HCT116 (cell line): Measurements from ENCODE around the gene LAMC2. TPM values are rescaled to one million over a fixed set of nuclear protein-coding genes. Genes with fewer than 3 reads are reported as not detected.

Source experiments
- ATAC-seq: fragments of 200-7000 bp; cut with Tn5 transposase; 2 replicates; pipeline ENCODE4 v1.9.1; 2020; ENCODE audit warnings: mild to moderate bottlenecking, moderate library complexity
- BruUV-seq: library from RNA; stranded (reverse); fragments of 400-500 nt; replicated peaks from 2 replicates; lab custom pipeline; 2021; lab: Mats Ljungman, UMichigan
- CTCF ChIA-PET: fragments of 300-600 bp; sonication (Branson Sonifier 250); formaldehyde crosslinking; loops from one replicate; lab custom pipeline; 2021; ENCODE audit warnings: antibody characterized with exemption; lab: Charles Lee
- POLR2A ChIA-PET: fragments of 300-600, 350-600 bp; sonication (Branson Sonifier 250); formaldehyde crosslinking; loops from one replicate; lab custom pipeline; 2021; ENCODE audit warnings: antibody characterized with exemption; lab: Charles Lee
- RAD21 ChIA-PET, 2 experiments: fragments of 300-600 bp; sonication (Branson Sonifier 250); formaldehyde crosslinking; loops; one replicate each; lab custom pipeline; 2023; ENCODE audit warnings: low total read pairs in 2 of 2; ENCODE audit not compliant: uncharacterized antibody in 2 of 2, unreplicated experiment in 2 of 2, low non-redundant PET in 1 of 2; lab: Charles Lee
- DNase-seq: peaks from one replicate; pipeline ENCODE4 v3.0.0-alpha.2; 2010; ENCODE audit warnings: low read depth, low spot score
- H2AFZ ChIP-seq: fragments of 200-600 bp; shearing (Covaris generic), sonication (generic); 2 replicates; pipeline ENCODE4 v1.6.1; 2017; ENCODE audit warnings: low read depth, mixed run types, mixed read lengths, antibody characterized with exemption, low read length; ENCODE audit not compliant: poor library complexity, severe bottlenecking
- H3K27ac ChIP-seq: 2 replicates; pipeline ENCODE4 v1.5.1; 2012; ENCODE audit warnings: low read depth, low read length
- H3K27me3 ChIP-seq: fragments of 200-600 bp; sonication (generic); 2 replicates; pipeline ENCODE4 v1.6.1; 2016; ENCODE audit warnings: mixed run types, low read length, mixed read lengths; ENCODE audit not compliant: insufficient read depth
- H3K36me3 ChIP-seq, 2 experiments: fragments of 200-500 bp in 1 of 2; fragments of 200-600 bp in 1 of 2; sonication (Bioruptor generic) in 1 of 2; sonication (generic) in 1 of 2; 2 replicates each; pipeline versions ENCODE4 v1.5.1 to v1.6.1; 2014 to 2016; ENCODE audit warnings: low read length in 2 of 2, inconsistent platforms in 1 of 2, mixed read lengths in 1 of 2, mixed run types in 1 of 2; ENCODE audit not compliant: insufficient read depth in 2 of 2, control insufficient read depth in 1 of 2
- H3K4me1 ChIP-seq, 2 experiments: fragments of 200-600 bp in 1 of 2; sonication (generic) in 1 of 2; 2 replicates each; pipeline versions ENCODE4 v1.5.1 to v1.6.1; 2012 to 2017; ENCODE audit warnings: low read length in 2 of 2, inconsistent platforms in 1 of 2, mild to moderate bottlenecking in 1 of 2, mixed read lengths in 1 of 2, mixed run types in 1 of 2, moderate library complexity in 1 of 2; ENCODE audit not compliant: insufficient read depth in 2 of 2, control insufficient read depth in 1 of 2
- H3K4me2 ChIP-seq: fragments of 200-600 bp; sonication (generic); 2 replicates; pipeline ENCODE4 v1.6.1; 2017; ENCODE audit warnings: mixed run types, low read length, mixed read lengths
- H3K4me3 ChIP-seq, 2 experiments: fragments of 200-600 bp in 1 of 2; sonication (generic) in 1 of 2; replicated peaks in 1 of 2; 2 replicates each; pipeline ENCODE4 v1.5.1; 2011 to 2016; ENCODE audit warnings: low read length in 2 of 2, control low read depth in 1 of 2, low read depth in 1 of 2, mild to moderate bottlenecking in 1 of 2, mixed read lengths in 1 of 2, mixed run types in 1 of 2
- H3K79me2 ChIP-seq: fragments of 200-600 bp; sonication (generic); 2 replicates; pipeline ENCODE4 v1.6.1; 2017; ENCODE audit warnings: mild to moderate bottlenecking, mixed run types, low read length, moderate library complexity, mixed read lengths; ENCODE audit not compliant: insufficient read depth
- H3K9ac ChIP-seq: fragments of 200-600 bp; sonication (generic); 2 replicates; pipeline ENCODE4 v1.6.1; 2016; ENCODE audit warnings: low read length, mixed read lengths
- H3K9me2 ChIP-seq: fragments of 200-600 bp; sonication (generic), shearing (Covaris generic); 2 replicates; pipeline ENCODE4 v1.6.1; 2017; ENCODE audit warnings: mixed run types, mild to moderate bottlenecking, moderate library complexity; ENCODE audit not compliant: insufficient read depth
- H3K9me3 ChIP-seq, 2 experiments: fragments of 200-500 bp in 1 of 2; fragments of 200-600 bp in 1 of 2; sonication (Bioruptor generic) in 1 of 2; sonication (generic) in 1 of 2; 2 replicates each; pipeline ENCODE4 v1.6.1; 2014 to 2017; ENCODE audit warnings: low read length in 2 of 2, mixed read lengths in 2 of 2, inconsistent platforms in 1 of 2, low read depth in 1 of 2, mild to moderate bottlenecking in 1 of 2, mixed run types in 1 of 2, moderate library complexity in 1 of 2; ENCODE audit not compliant: control insufficient read depth in 1 of 2, insufficient read depth in 1 of 2
- H4K20me1 ChIP-seq: fragments of 200-600 bp; sonication (generic), shearing (Covaris generic); 2 replicates; pipeline ENCODE4 v1.6.1; 2017; ENCODE audit warnings: mixed run types, mild to moderate bottlenecking, moderate library complexity; ENCODE audit not compliant: insufficient read depth
- CBX3 ChIP-seq: IDR thresholded peaks from 2 replicates; pipeline ENCODE4 v1.6.1; 2012; ENCODE audit warnings: low read depth
- CTCF ChIP-seq, 3 experiments: fragments of 200-600 bp in 1 of 3; sonication (generic) in 1 of 3; IDR thresholded peaks in 2 of 3; conservative IDR thresholded peaks in 1 of 3; 2 replicates each; pipeline ENCODE4 v1.5.1; 2012 to 2017; ENCODE audit warnings: low read depth in 2 of 3, low read length in 2 of 3, antibody characterized with exemption in 1 of 3, borderline replicate concordance in 1 of 3, control low read depth in 1 of 3, mild to moderate bottlenecking in 1 of 3, mixed read lengths in 1 of 3, mixed run types in 1 of 3, moderate library complexity in 1 of 3; ENCODE audit not compliant: insufficient read depth in 1 of 3
- EGR1 ChIP-seq: IDR thresholded peaks from 2 replicates; pipeline ENCODE4 v1.6.1; 2012; ENCODE audit warnings: low read depth
- ELF1 ChIP-seq: IDR thresholded peaks from 2 replicates; pipeline ENCODE4 v1.6.1; 2012; ENCODE audit warnings: low read depth, borderline replicate concordance
- EZH2 ChIP-seq: fragments of 200-600 bp; sonication (generic); IDR thresholded peaks from 2 replicates; pipeline ENCODE4 v1.6.1; 2017; ENCODE audit warnings: antibody characterized with exemption, mixed run types
- EZH2phosphoT487 ChIP-seq: fragments of 200-600 bp; IDR thresholded peaks from 2 replicates; pipeline ENCODE4 v1.6.1; 2018; ENCODE audit warnings: antibody characterized with exemption, borderline replicate concordance
- FOSL1 ChIP-seq: IDR thresholded peaks from 2 replicates; pipeline ENCODE4 v1.6.1; 2012; ENCODE audit warnings: low read depth
- JUND ChIP-seq: IDR thresholded peaks from 2 replicates; pipeline ENCODE4 v1.6.1; 2012
- MAX ChIP-seq: IDR thresholded peaks from 2 replicates; pipeline ENCODE4 v1.6.1; 2012
- SRF ChIP-seq: IDR thresholded peaks from 2 replicates; pipeline ENCODE4 v1.6.1; 2012; ENCODE audit warnings: low read depth
- TCF7L2 ChIP-seq: IDR thresholded peaks from 2 replicates; pipeline ENCODE4 v1.7.0; 2011; ENCODE audit warnings: borderline replicate concordance, inconsistent platforms; ENCODE audit not compliant: insufficient read depth, insufficient read length; ENCODE audit errors: extremely low read depth
- YY1 ChIP-seq: IDR thresholded peaks from 2 replicates; pipeline ENCODE4 v1.6.1; 2011; ENCODE audit warnings: low read length, low read depth, moderate library complexity, mild to moderate bottlenecking; ENCODE audit not compliant: insufficient replicate concordance; ENCODE audit errors: extremely low read depth
- ZFX ChIP-seq: fragments of 450-650 bp; IDR thresholded peaks from 2 replicates; pipeline ENCODE4 v1.6.1; 2017
- ZNF274 ChIP-seq: fragments of 200-500 bp; sonication (Bioruptor generic); IDR thresholded peaks from 2 replicates; pipeline ENCODE4 v1.6.1; 2014; ENCODE audit warnings: mild to moderate bottlenecking, low read depth, low read length, inconsistent platforms
- intact Hi-C: fragments of 100-400 bp; cut with micrococcal nuclease; formaldehyde crosslinking; loops from 2 replicates; pipeline ENCODE4 v1.10.0; 2022
- total RNA-seq: library from RNA; stranded (reverse); gene quantifications from one replicate; pipeline ENCODE4 v1.2.1, GENCODE V29; 2021; ENCODE audit not compliant: unreplicated experiment

Gene LAMC2
- total RNA-seq, 1 experiment from 2014 or later = 22.2 TPM

GRCh38 chr1:183215076-183215720 lies 29.1 kb downstream of the LAMC2 start:
- H3K9me2 ChIP-seq = no peaks in the 10 kb centered on the region
- no peak overlapping the region for H2AFZ ChIP-seq
- H3K9me3 ChIP-seq = no peaks in the 10 kb centered on the region
- RAD21 ChIA-PET = no interaction called here
- ATAC-seq (no peak), DNase-seq (no peak)
- CTCF ChIA-PET = interaction anchor here (1.5 kb wide), 1 partner anchor 13 kb away, joined by 4 read pairs; no protein-coding TSS in a partner anchor
- H3K4me2 ChIP-seq = no peak overlapping the region
- no peaks in the 10 kb centered on the region for H3K27me3 ChIP-seq
- peaks cover 0 to 1% of the 10 kb centered on the region in 2 experiments; a peak in 1 of 4 replicates for H3K4me1 ChIP-seq
- no TSS peak for BruUV-seq
- no peak overlapping the region for H3K9ac ChIP-seq
- POLR2A ChIA-PET = no interaction called here
- no peak overlapping the region for H3K27ac ChIP-seq
- TF ChIP-seq MAX (no peak), CBX3 (no peak), ELF1 (no peak), EGR1 (no peak), CTCF (IDR thresholded peaks at IDR 0.05 in 2 of 3, conservative IDR thresholded peaks at IDR 0.05 in 1 of 3; ENCODE audit: borderline replicate concordance in 1 of 3, insufficient read depth in 1 of 3, low read depth in 2 of 3, low read length in 2 of 3) (no peak), SRF (no peak), JUND (no peak)
- H3K4me3 ChIP-seq = no peak overlapping the region
- intact Hi-C loops = no loop called here
- no peaks in the 10 kb centered on the region for H3K36me3 ChIP-seq
- H3K79me2 ChIP-seq = no peaks in the 10 kb centered on the region
- H4K20me1 ChIP-seq = no peaks in the 10 kb centered on the region

GRCh38 chr1:183215936-183216335 lies 29.9 kb downstream of the LAMC2 start:
- DNase-seq = no peak
- RAD21 ChIA-PET = no interaction called here
- H3K36me3 ChIP-seq = no peaks in the 10 kb centered on the region
- TF ChIP-seq EGR1 = no peak
- no peak for TF ChIP-seq YY1
- no peak for TF ChIP-seq JUND
- no peak for TF ChIP-seq TCF7L2
- TF ChIP-seq EZH2 = no peak
- no peak for TF ChIP-seq ELF1
- no peak for TF ChIP-seq EZH2phosphoT487
- no peak for TF ChIP-seq ZNF274
- TF ChIP-seq CBX3 = no peak
- TF ChIP-seq FOSL1 = no peak
- TF ChIP-seq SRF = no peak
- TF ChIP-seq ZFX = no peak
- TF ChIP-seq CTCF (IDR thresholded peaks at IDR 0.05 in 2 of 3, conservative IDR thresholded peaks at IDR 0.05 in 1 of 3; ENCODE audit: borderline replicate concordance in 1 of 3, insufficient read depth in 1 of 3, low read depth in 2 of 3, low read length in 2 of 3) = no peak

More at GRCh38 chr1:183215936-183216335, 29.9 kb downstream of the LAMC2 start:
- no peaks in the 10 kb centered on the region for H3K9me2 ChIP-seq
- no peak overlapping the region for H3K4me3 ChIP-seq
- ATAC-seq = no peak
- H3K9me3 ChIP-seq = no peaks in the 10 kb centered on the region
- H3K27ac ChIP-seq = no peak overlapping the region
- intact Hi-C loops = no loop called here
- H4K20me1 ChIP-seq = no peaks in the 10 kb centered on the region
- no peak overlapping the region for H2AFZ ChIP-seq
- CTCF ChIA-PET = interaction anchor here (1.5 kb wide), 1 partner anchor 12 kb away, joined by 4 read pairs; no protein-coding TSS in a partner anchor
- H3K27me3 ChIP-seq = no peaks in the 10 kb centered on the region
- H3K9ac ChIP-seq = no peak overlapping the region
- no peaks in the 10 kb centered on the region for H3K4me1 ChIP-seq
- H3K4me2 ChIP-seq = no peak overlapping the region
- no TSS peak for BruUV-seq
- no peaks in the 10 kb centered on the region for H3K79me2 ChIP-seq
- POLR2A ChIA-PET = no interaction called here
